A549 treated with dexamethasone at 1 μM for 4 hours (cell line): Measurements from ENCODE around the gene KLLN. TPM values are rescaled to one million over a fixed set of nuclear protein-coding genes. Genes with fewer than 3 reads are reported as not detected.

Experiments
- total RNA-seq: library from RNA; stranded (reverse); fragments of 200-300 nt; extraction: Qiagen RNA extraction; gene quantifications from 5 replicates; pipeline ENCODE4 v1.2.3, GENCODE V29; 2022

Gene KLLN
- total RNA-seq, result 0.45 to 0.68 TPM (median 0.60 TPM) in 5 replicates

GRCh38 chr10:87863053-87863943 lies at the start of gene KLLN, which contains the start of gene PTEN:
Gene KLLN (minus strand): TSS chr10:87863533. CDS start chr10:87862487, 1,046 bp downstream.
Gene PTEN (plus strand): TSS chr10:87863625. CDS start chr10:87864470, 845 bp downstream.

GRCh38 chr10:87817609-87818504 lies 45.5 kb downstream of the KLLN start, which contains the start of gene ATAD1:
Gene ATAD1 (minus strand): TSS chr10:87818226. CDS start chr10:87814599, 3,627 bp downstream.

Other genes with a start within 250 kb of the KLLN start
- 16.5 to 23.7 TPM (median 20.8 TPM) in 5 replicates for gene PAPSS2, start 203.7 kb downstream of the KLLN start, total RNA-seq
- 36.7 to 49.1 TPM (median 45.4 TPM) in 5 replicates for gene ATAD1, start 45.3 kb downstream of the KLLN start, total RNA-seq
- 45.8 to 55.5 TPM (median 51.7 TPM) in 5 replicates for gene PTEN, start 92 bp upstream of the KLLN start, total RNA-seq